ENCODE results near the gene KCNF1.

Gene KCNF1

GRCh38 chr2:10889651-10890215 is 22.0 kb upstream of the KCNF1 start:
- peaks cover 3% of the 10 kb centered on the region for H3K4me1 ChIP-seq (ENCODE audit: insufficient read depth, low read length)
- H3K9me3 ChIP-seq (ENCODE audit: control insufficient read depth, insufficient read depth, low read length) = no peaks in the 10 kb centered on the region
- H3K9ac ChIP-seq (ENCODE audit: low read depth, low read length) = no peak overlapping the region

GRCh38 chr2:10890706-10891270 is 20.9 kb upstream of the KCNF1 start:
- peaks cover 5% of the 10 kb centered on the region for H3K4me1 ChIP-seq (ENCODE audit: insufficient read depth, low read length)
- no peaks in the 10 kb centered on the region for H3K9me3 ChIP-seq (ENCODE audit: control insufficient read depth, insufficient read depth, low read length)
- no peaks in the 10 kb centered on the region for H3K36me3 ChIP-seq (ENCODE audit: insufficient read depth, low read length)
- H3K9ac ChIP-seq (ENCODE audit: low read depth, low read length) = no peak overlapping the region

More at GRCh38 chr2:10889651-10890215, 22.0 kb upstream of the KCNF1 start:
- H3K36me3 ChIP-seq (ENCODE audit: insufficient read depth, low read length) = no peaks in the 10 kb centered on the region

- Histone ChIP-seq H3K36me3 (ENCODE audit: insufficient read depth, low read length) (no peaks in the 10 kb centered on the region), H3K9me3 (ENCODE audit: control insufficient read depth, insufficient read depth, low read length) (no peaks in the 10 kb centered on the region), H3K4me1 (ENCODE audit: insufficient read depth, low read length) (peaks cover 5% of the 10 kb centered on the region), H3K9ac (ENCODE audit: low read depth, low read length) (no peak overlapping the region)
These were observed 20.3 kb upstream of the KCNF1 start for GRCh38 chr2:10891390-10891789.

GRCh38 chr2:10891848-10892247 is 19.9 kb upstream of the KCNF1 start:
- Histone ChIP-seq H3K9ac (ENCODE audit: low read depth, low read length) (no peak overlapping the region), H3K9me3 (ENCODE audit: control insufficient read depth, insufficient read depth, low read length) (no peaks in the 10 kb centered on the region), H3K36me3 (ENCODE audit: insufficient read depth, low read length) (no peaks in the 10 kb centered on the region), H3K4me1 (ENCODE audit: insufficient read depth, low read length) (peaks cover 5% of the 10 kb centered on the region)

- Histone ChIP-seq H3K36me3 (ENCODE audit: insufficient read depth, low read length) (no peaks in the 10 kb centered on the region), H3K4me1 (ENCODE audit: insufficient read depth, low read length) (peaks cover 5% of the 10 kb centered on the region), H3K9ac (ENCODE audit: low read depth, low read length) (no peak overlapping the region), H3K9me3 (ENCODE audit: control insufficient read depth, insufficient read depth, low read length) (no peaks in the 10 kb centered on the region)
These were observed 19.4 kb upstream of the KCNF1 start for GRCh38 chr2:10892316-10892715.

- Histone ChIP-seq H3K9ac (ENCODE audit: low read depth, low read length) (no peak overlapping the region), H3K9me3 (ENCODE audit: control insufficient read depth, insufficient read depth, low read length) (no peaks in the 10 kb centered on the region), H3K4me1 (ENCODE audit: insufficient read depth, low read length) (peaks cover 5% of the 10 kb centered on the region), H3K36me3 (ENCODE audit: insufficient read depth, low read length) (no peaks in the 10 kb centered on the region)
These were observed 18.9 kb upstream of the KCNF1 start for GRCh38 chr2:10892796-10893350.

- H3K36me3 ChIP-seq (ENCODE audit: insufficient read depth, low read length) = no peaks in the 10 kb centered on the region
These were observed 17.3 kb upstream of the KCNF1 start for GRCh38 chr2:10894264-10894935.

GRCh38 chr2:10895231-10895630 is 16.5 kb upstream of the KCNF1 start:
- Histone ChIP-seq H3K9ac (ENCODE audit: low read depth, low read length) (no peak overlapping the region), H3K36me3 (ENCODE audit: insufficient read depth, low read length) (no peaks in the 10 kb centered on the region), H3K9me3 (ENCODE audit: control insufficient read depth, insufficient read depth, low read length) (no peaks in the 10 kb centered on the region), H3K4me1 (ENCODE audit: insufficient read depth, low read length) (peaks cover 5% of the 10 kb centered on the region)

More at GRCh38 chr2:10894264-10894935, 17.3 kb upstream of the KCNF1 start:
- no peak overlapping the region for H3K9ac ChIP-seq (ENCODE audit: low read depth, low read length)
- H3K9me3 ChIP-seq (ENCODE audit: control insufficient read depth, insufficient read depth, low read length) = no peaks in the 10 kb centered on the region
- peaks cover 5% of the 10 kb centered on the region for H3K4me1 ChIP-seq (ENCODE audit: insufficient read depth, low read length)

GRCh38 chr2:10897956-10898355 is 13.8 kb upstream of the KCNF1 start:
- no peaks in the 10 kb centered on the region for H3K9me3 ChIP-seq (ENCODE audit: control insufficient read depth, insufficient read depth, low read length)
- peaks cover 5% of the 10 kb centered on the region for H3K4me1 ChIP-seq (ENCODE audit: insufficient read depth, low read length)
- H3K36me3 ChIP-seq (ENCODE audit: insufficient read depth, low read length) = no peaks in the 10 kb centered on the region
- no peak overlapping the region for H3K9ac ChIP-seq (ENCODE audit: low read depth, low read length)

- Histone ChIP-seq H3K9ac (ENCODE audit: low read depth, low read length) (no peak overlapping the region), H3K9me3 (ENCODE audit: control insufficient read depth, insufficient read depth, low read length) (peaks cover 7% of the 10 kb centered on the region; the same call in 1 of the 2 replicates), H3K36me3 (ENCODE audit: insufficient read depth, low read length) (no peaks in the 10 kb centered on the region)
These were observed 11.3 kb upstream of the KCNF1 start for GRCh38 chr2:10900216-10901109.

GRCh38 chr2:10901160-10901939 is 10.4 kb upstream of the KCNF1 start:
- H3K9me3 ChIP-seq (ENCODE audit: control insufficient read depth, insufficient read depth, low read length) = peaks cover 7% of the 10 kb centered on the region; the same call in 1 of the 2 replicates

More at GRCh38 chr2:10900216-10901109, 11.3 kb upstream of the KCNF1 start:
- no peaks in the 10 kb centered on the region for H3K4me1 ChIP-seq (ENCODE audit: insufficient read depth, low read length)

GRCh38 chr2:10903861-10904210 is 7.9 kb upstream of the KCNF1 start:
- H3K4me1 ChIP-seq (ENCODE audit: insufficient read depth, low read length) = 0 out of 2 replicates have a peak, but pooled peaks cover under 1% of the 10 kb centered on the region
- H3K36me3 ChIP-seq (ENCODE audit: insufficient read depth, low read length) = no peaks in the 10 kb centered on the region
- H3K9ac ChIP-seq (ENCODE audit: low read depth, low read length) = no peak overlapping the region

More at GRCh38 chr2:10901160-10901939, 10.4 kb upstream of the KCNF1 start:
- Histone ChIP-seq H3K36me3 (ENCODE audit: insufficient read depth, low read length) (no peaks in the 10 kb centered on the region), H3K9ac (ENCODE audit: low read depth, low read length) (no peak overlapping the region), H3K4me1 (ENCODE audit: insufficient read depth, low read length) (no peaks in the 10 kb centered on the region)

GRCh38 chr2:10904455-10904854 is 7.3 kb upstream of the KCNF1 start:
- no peak overlapping the region for H3K9ac ChIP-seq (ENCODE audit: low read depth, low read length)
- no peaks in the 10 kb centered on the region for H3K36me3 ChIP-seq (ENCODE audit: insufficient read depth, low read length)
- H3K9me3 ChIP-seq (ENCODE audit: control insufficient read depth, insufficient read depth, low read length) = peaks cover 7% of the 10 kb centered on the region; the same call in 1 of the 2 replicates
- H3K4me1 ChIP-seq (ENCODE audit: insufficient read depth, low read length) = peaks cover 7% of the 10 kb centered on the region; the same call in 1 of the 2 replicates

More at GRCh38 chr2:10903861-10904210, 7.9 kb upstream of the KCNF1 start:
- H3K9me3 ChIP-seq (ENCODE audit: control insufficient read depth, insufficient read depth, low read length) = peaks cover 7% of the 10 kb centered on the region; the same call in 1 of the 2 replicates
